D341Med (cell line): ENCODE results near the gene IP6K1.
"Not testable (repeated sequence)": the region's sequence is repeated elsewhere in the genome, so short reads cannot be mapped to it uniquely, and the experiment has no call there.

Experiments
- DNase-seq: peaks from one replicate; pipeline ENCODE4 v3.0.0; 2012; ENCODE audit warnings: low spot score

Gene IP6K1

GRCh38 chr3:49763981-49764380, 22.4 kb downstream of the IP6K1 start:
- DNase-seq = no peak

DNA sequence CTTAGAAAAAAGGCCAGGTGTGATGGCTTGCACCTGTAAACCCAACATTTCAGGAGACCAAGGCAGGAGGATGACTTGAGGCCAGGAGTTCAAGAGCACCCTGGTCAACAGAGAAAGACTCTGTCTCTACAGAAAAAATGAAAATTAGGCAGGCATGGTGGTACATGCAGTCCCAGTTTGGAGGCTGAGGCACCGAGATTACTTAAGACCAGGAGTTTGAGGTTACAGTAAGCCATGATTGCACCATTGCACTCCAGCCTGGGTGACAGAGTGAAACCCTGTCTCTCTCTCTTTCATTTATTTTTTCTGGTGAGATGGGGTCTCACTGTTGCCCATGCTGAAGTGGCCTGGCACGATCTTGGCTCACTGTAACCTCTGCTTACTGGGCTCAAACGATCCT, 24.7 kb downstream of the IP6K1 start:
- DNase-seq = no peak

DNA sequence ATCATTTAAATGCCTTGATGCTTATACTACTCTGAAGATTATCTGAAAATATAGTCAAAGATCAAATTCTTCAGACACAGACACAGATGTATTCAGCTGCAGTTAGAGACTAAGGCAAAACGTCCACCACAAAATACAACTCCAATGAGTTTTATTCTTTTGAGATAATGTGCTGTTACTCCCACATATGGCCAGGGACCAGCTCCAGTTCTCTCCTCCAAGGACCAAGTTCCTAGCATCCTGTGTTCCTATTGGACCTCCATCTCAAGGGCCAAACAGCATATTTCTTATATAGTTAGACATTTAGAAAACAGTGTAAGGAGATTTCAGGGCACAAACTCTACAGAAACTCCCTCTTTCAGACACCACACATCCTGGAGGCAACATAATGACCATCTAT, 27.1 kb downstream of the IP6K1 start:
- DNase-seq = no peak

- no peak for DNase-seq
Observed at GRCh38 chr3:49757197-49757596, 29.1 kb downstream of the IP6K1 start.

GRCh38 chr3:49756036-49756435, 30.3 kb downstream of the IP6K1 start:
- no peak for DNase-seq

DNA sequence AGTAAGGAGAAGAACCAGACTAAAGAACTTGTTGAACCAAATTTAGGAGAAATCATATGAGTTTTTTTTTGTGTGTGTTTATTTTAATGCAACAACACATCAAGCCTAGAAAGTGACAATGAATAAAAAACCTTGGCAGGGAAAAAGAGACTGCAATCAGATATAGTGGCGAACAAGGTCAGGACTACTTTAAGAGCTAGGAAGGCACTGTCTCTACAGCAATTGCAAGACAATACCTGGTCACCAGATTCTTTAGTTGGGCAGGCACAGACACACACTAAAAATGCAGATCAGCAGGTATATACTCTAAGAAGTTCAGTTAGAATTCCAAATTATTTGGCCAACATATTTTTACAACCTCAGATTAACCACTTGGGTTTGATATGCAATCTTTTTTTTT, 31.8 kb downstream of the IP6K1 start:
- no peak for DNase-seq

DNA sequence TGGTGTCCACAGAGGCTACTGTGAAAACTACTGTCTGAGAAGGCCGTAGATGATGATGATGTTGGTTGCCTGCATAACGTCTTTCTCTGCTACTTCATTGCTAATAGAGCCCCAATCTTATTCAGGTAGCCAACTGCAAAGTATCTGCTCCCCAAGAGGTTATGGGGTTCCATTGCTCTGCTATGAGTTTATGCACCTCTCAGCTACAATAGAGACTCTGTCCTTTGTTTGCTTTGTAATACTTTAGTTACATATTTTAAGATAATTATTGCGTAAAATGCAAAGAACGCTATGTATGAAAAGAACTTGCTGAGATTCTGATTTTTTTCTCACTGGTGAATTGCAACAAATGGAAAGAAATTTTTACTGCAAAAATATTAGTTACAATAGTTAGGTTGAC, 34.8 kb downstream of the IP6K1 start:
- DNase-seq = no peak

GRCh38 chr3:49750056-49750455, 36.3 kb downstream of the IP6K1 start:
- no peak for DNase-seq

- not testable (repeated sequence) for DNase-seq
Observed at GRCh38 chr3:49748874-49749273, 37.5 kb downstream of the IP6K1 start.

- no peak for DNase-seq
Observed at GRCh38 chr3:49747792-49748480, 38.4 kb downstream of the IP6K1 start.

DNA sequence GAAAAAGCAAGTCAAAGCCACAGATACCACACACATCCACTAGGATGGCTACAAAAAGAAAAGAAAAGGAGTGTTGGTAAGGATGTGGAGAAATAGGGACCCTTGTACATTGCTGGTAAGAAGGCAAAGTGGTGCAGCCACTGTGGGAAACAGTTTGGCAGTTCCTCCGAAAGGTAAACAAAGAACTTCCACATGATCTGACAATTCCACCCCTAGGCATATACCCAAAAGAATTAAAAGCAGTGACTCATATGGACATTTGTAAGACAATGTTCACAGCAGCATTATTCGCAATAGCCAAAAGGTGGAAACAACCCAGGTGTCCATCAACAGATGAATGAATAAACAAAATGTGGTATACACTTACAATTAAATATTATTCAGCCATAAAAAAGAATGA, 40.4 kb downstream of the IP6K1 start:
- no peak for DNase-seq

DNA sequence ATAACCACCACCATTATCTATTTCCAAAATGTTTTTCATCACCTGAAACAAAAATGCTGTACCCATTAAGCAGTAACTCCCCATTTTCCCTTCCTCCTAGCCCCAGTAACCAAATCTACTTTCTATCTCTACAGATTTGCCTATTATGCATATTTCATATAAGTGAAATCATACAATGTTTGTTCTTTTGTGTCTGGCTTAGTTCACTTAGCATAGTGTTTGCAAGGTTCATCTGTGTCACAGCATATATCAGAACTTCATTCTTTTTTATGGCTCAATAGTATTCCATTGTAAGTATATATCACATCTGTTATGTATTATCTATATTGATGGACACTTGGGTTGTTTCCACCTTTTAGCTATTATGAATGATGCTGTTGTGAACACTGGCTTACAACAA, 45.9 kb downstream of the IP6K1 start:
- no peak for DNase-seq

DNA sequence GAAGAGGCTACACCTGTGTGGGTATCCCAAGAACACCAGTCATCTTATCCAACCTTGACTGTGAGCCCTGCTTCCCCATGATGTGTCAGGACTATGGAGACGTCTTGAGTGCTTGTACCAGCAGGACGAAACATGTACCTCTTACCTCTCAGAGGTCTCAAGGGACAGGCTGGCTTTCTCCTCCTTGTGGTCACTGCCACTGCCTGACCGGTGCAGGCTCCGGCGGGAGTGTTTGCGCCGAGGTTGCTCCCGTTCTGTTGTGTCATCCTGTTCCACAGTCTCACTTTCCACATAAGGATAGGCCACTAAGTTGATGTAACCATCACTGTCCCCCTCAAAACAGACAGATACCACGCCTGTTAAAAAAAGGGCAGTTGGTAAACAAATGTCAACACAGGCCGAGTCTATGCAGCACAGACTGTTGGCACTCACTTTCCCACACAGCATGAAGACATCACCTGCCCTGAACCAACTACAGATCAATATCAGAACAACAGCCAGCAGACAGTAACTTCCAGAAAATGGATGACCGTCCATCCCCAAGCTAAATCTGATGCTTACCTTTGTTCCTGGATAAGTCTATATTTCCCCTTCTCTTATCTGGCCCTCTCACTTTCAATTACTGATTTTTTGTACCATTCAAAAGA, 48.2 kb downstream of the IP6K1 start:
- no peak for DNase-seq

DNA sequence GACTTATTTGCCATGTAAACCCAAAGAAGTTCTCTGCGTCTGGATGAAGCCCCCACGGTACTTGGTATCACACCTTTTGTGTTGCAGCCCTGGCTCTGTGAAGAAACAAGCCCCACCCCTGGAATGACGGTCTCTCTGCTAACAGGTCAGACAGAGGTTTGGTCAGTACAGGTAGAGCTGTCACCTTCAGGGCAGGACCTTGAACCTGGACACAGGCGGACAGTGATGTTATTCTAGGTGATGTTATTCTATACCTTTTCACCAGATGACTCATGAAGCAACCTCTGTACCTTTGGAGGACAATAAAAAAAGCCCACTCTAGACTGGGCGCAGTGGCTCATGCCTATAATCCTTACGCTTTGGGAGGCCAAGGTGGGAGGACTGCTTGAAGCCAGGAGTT, 51.6 kb downstream of the IP6K1 start:
- no peak for DNase-seq

DNA sequence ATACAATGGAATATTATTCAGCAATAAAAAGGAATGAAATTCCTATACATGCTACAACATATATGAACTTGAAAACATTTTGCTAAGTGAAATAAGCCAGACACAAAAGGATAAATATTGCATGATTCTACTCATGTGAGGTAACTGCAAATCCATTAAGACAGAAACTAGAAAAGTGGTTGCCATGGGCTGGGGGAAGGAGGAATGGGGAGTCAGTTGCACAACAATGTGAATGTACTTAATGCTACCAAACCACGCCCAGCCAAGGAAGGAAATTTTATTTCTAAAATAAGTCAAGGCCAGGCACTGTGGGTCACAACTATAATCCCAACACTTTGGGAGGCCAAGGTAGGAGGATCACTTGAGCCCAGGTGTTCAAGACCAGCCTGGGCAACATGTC, 52.8 kb downstream of the IP6K1 start:
- no peak for DNase-seq

DNA sequence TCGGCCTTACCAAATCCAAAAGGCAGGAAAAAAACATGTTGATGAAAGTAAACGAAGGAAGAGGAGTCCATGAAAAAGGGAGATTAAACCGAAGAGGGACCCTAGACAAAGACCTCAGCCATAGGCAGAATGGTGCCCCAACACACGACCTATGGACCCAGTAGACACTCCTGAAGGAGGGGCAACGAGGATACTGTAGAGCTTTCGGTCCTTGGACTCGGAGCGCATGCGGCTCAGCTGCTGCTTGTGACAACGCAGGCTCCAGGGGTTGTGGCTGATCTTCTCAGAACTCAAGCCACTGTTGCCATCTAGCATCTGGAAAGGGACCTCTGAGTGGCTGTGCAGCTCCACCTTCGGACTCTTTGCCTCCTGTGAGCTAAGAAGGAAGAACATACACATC, 53.7 kb downstream of the IP6K1 start:
- DNase-seq = no peak

DNA sequence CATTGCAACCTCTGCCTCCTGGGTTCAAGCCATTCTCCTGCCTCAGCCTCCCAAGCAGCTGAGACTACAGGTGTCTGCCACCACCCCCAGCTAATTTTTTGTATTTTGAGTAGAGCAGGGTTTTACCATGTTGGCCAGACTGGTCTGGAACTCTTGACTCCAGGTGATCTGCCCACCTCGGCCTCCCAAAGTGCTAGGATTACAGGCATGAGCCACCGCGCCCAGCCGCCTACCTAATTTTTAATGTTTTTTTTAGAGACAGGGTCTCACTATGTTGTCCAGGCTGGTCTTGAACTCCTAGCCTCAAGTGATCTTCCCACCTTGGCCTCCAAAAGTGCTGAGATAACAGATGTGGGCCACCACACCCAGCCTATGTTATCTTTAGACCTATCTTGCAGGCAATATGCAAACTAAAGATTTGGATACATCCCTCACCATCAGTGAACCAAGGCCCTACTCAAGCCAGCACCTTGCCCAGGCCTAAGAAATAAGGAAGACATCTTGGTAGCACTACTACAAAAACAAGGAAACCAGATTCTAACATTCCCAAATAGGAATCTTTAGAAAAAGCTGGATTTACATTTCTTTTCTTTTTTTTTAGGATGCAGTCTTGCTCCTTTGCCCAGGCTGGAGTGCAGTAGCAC, 56.3 kb downstream of the IP6K1 start:
- no peak for DNase-seq

- DNase-seq = peak; percentile 8
Observed at GRCh38 chr3:49727924-49728361, 58.4 kb downstream of the IP6K1 start.

- peak; percentile 15 for DNase-seq
Observed at GRCh38 chr3:49727154-49727923, 59.0 kb downstream of the IP6K1 start.

DNA sequence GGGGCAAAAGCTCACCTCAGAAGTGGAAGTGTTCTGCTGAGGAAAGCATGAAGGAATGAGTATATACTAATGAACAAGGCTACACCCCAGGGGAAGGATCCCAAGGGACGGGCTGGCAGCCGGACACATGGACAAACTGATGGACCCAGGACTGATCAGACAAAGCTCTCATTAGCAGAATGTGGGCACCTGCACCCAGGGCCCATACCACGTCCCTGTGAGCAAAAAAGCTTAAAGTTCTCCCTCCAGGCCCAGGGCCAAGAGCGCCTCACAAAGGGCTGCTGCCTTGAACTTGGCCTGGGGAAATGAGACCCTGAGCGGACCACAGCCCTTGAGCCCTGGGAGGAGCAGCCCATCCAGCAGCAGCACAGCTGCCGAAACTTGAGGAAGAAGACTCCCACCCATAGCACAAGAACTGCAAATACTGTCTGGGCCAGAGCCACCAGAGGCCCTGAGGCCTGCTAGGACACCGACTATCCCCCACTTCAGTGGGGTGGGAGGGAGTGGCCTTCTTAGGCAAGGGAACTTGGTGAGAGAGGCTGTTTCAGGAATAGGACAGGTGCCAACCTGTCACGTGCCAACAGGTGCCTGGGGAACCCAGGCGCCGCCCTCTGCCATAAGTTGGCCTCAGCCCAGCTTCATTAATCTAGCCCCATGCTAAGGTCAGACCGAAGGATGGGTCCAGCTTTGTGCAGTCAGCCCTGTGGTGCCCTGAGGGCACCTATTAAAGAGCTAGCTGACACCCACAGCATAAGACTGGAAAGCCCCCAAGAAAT, 60.2 kb downstream of the IP6K1 start:
- DNase-seq = peak; percentile 23

- DNase-seq = peak; percentile 47
Observed at GRCh38 chr3:49724586-49724985, 61.8 kb downstream of the IP6K1 start.
